Stimulated activated CD4-positive, alpha-beta T cell treated with anti-CD3 and anti-CD28 coated beads, Interleukin-15, amount 100 ng/mL, for 48 hours (primary cell): ENCODE data around the gene DOCK9.
A peak's percentile ranks its signal among the peaks of the same experiment; 100 is the strongest.

ENCODE experiments used
- DNase-seq, 2 donors: peaks; one replicate each; pipeline ENCODE4 v3.0.0-alpha.2; 2020; ENCODE audit warnings: low read depth in 2 of 2

Gene DOCK9

GRCh38 chr13:98945863-98946605 lies 31.8 kb downstream of the DOCK9 start:
- DNase-seq: no peak

GRCh38 chr13:98944336-98944735 lies 33.5 kb downstream of the DOCK9 start:
- no peak for DNase-seq

- no peak for DNase-seq
Measured at GRCh38 chr13:98942997-98943396, 34.9 kb downstream of the DOCK9 start.

- no peak for DNase-seq
Measured at GRCh38 chr13:98942485-98942884, 35.4 kb downstream of the DOCK9 start.

GRCh38 chr13:98941536-98941935 lies 36.3 kb downstream of the DOCK9 start:
- no peak for DNase-seq

- DNase-seq: no peak
Measured at GRCh38 chr13:98941126-98941525, 36.7 kb downstream of the DOCK9 start.

GRCh38 chr13:98940325-98941001 lies 37.4 kb downstream of the DOCK9 start:
- no peak for DNase-seq

GRCh38 chr13:98939660-98940191 lies 38.1 kb downstream of the DOCK9 start:
- DNase-seq: no peak

GRCh38 chr13:98938801-98939200 lies 39.1 kb downstream of the DOCK9 start:
- DNase-seq: no peak

- no peak for DNase-seq
Measured at GRCh38 chr13:98937911-98938381, 39.9 kb downstream of the DOCK9 start.

GRCh38 chr13:98934243-98934642 lies 43.6 kb downstream of the DOCK9 start:
- DNase-seq: no peak

- no peak for DNase-seq
Measured at GRCh38 chr13:98930151-98930591, 47.7 kb downstream of the DOCK9 start.

GRCh38 chr13:98927951-98928927 lies 49.6 kb downstream of the DOCK9 start:
- no peak for DNase-seq

- DNase-seq: no peak
Measured at GRCh38 chr13:98925949-98926348, 51.9 kb downstream of the DOCK9 start.

GRCh38 chr13:98923641-98924397 lies 54.0 kb downstream of the DOCK9 start:
- no peak for DNase-seq

- DNase-seq: no peak
Measured at GRCh38 chr13:98922306-98922705, 55.6 kb downstream of the DOCK9 start.

GRCh38 chr13:98921786-98922185 lies 56.1 kb downstream of the DOCK9 start:
- no peak for DNase-seq

- no peak for DNase-seq
Measured at GRCh38 chr13:98921015-98921580, 56.8 kb downstream of the DOCK9 start.

GRCh38 chr13:98919566-98919965 lies 58.3 kb downstream of the DOCK9 start:
- DNase-seq: peak; percentile 22 to 28

GRCh38 chr13:98918771-98919170 lies 59.1 kb downstream of the DOCK9 start:
- DNase-seq: no peak

- no peak for DNase-seq
Measured at GRCh38 chr13:98917116-98917515, 60.7 kb downstream of the DOCK9 start.
